PC-3 (cell line): ENCODE results near the gene TRIM68.

Source experiments
- CTCF ChIP-seq: fragments of 300-600 bp; sonication (generic); conservative IDR thresholded peaks from 2 replicates; pipeline ENCODE4 v1.5.1; 2017; ENCODE audit warnings: antibody characterized with exemption, low read depth, mild to moderate bottlenecking, low read length
- EZH2 ChIP-seq: fragments of 300-600 bp; sonication (generic); IDR thresholded peaks from one replicate; pipeline ENCODE4 v1.6.1; 2017; ENCODE audit warnings: antibody characterized with exemption, mild to moderate bottlenecking, low read length; ENCODE audit not compliant: unreplicated experiment
- EZH2phosphoT487 ChIP-seq: fragments of 300-600 bp; sonication (generic); IDR thresholded peaks from 2 replicates; pipeline ENCODE4 v1.6.1; 2018; ENCODE audit warnings: mild to moderate bottlenecking, antibody characterized with exemption, low read length, borderline replicate concordance

- TF ChIP-seq CTCF (no peak), EZH2phosphoT487 (no peak), EZH2 (no peak)
Observed at GRCh38 chr11:4578624-4579023, 29.4 kb downstream of the TRIM68 start.
